ENCODE measurements around the gene LRP3. TPM values are rescaled to one million over a fixed set of nuclear protein-coding genes. Genes with fewer than 3 reads are reported as not detected.

Gene LRP3
- total and polyA plus RNA-seq, 2 of the 13 experiments (the other 11 are each of a cell fraction or from before 2014, with no cell fraction given) = 17.6 to 51.6 TPM

DNA sequence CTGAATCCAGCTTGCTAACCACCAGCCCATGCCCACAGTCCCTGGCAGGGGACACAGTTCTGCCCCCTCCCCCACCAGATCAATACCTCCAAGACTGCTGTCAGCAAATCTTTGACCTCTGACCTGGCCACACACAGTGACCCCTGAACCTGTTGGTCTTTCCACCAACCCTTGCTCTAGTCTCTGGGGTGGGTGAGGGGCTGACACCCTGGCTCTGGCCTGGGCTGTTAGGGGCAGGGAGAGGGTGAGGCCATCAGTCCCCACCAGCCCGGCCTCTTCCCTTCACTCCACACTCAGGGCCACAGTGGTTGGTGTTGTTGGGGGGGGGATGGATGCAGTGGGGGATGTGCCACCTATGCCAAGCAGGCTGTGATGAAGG, 53.3 kb downstream of the LRP3 start (continued):
- TF ChIP-seq, protein P1, sequence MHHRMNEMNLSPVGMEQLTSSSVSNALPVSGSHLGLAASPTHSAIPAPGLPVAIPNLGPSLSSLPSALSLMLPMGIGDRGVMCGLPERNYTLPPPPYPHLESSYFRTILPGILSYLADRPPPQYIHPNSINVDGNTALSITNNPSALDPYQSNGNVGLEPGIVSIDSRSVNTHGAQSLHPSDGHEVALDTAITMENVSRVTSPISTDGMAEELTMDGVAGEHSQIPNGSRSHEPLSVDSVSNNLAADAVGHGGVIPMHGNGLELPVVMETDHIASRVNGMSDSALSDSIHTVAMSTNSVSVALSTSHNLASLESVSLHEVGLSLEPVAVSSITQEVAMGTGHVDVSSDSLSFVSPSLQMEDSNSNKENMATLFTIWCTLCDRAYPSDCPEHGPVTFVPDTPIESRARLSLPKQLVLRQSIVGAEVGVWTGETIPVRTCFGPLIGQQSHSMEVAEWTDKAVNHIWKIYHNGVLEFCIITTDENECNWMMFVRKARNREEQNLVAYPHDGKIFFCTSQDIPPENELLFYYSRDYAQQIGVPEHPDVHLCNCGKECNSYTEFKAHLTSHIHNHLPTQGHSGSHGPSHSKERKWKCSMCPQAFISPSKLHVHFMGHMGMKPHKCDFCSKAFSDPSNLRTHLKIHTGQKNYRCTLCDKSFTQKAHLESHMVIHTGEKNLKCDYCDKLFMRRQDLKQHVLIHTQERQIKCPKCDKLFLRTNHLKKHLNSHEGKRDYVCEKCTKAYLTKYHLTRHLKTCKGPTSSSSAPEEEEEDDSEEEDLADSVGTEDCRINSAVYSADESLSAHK (CRISPR knock-in tag; IDR thresholded peaks at IDR 0.05; ENCODE audit: borderline replicate concordance) = no peak
- TF ChIP-seq ZNF331 (CRISPR knock-in tag; IDR thresholded peaks at IDR 0.05) = no peak; the same call in 1 of the 2 replicates
- peak; percentile 14; the same call in 1 of the 2 replicates for TF ChIP-seq GABPB1 (CRISPR knock-in tag; IDR thresholded peaks at IDR 0.05)
- TF ChIP-seq NR2F1 (CRISPR knock-in tag; IDR thresholded peaks at IDR 0.05) = peak; percentile 73 to 93; a peak in 3 of 4 replicates
- no peak for TF ChIP-seq KDM5B (CRISPR knock-in tag; IDR thresholded peaks at IDR 0.05; ENCODE audit: borderline replicate concordance)
- no peak for TF ChIP-seq SP2 (CRISPR knock-in tag; IDR thresholded peaks at IDR 0.05)
- TF ChIP-seq, protein P2, sequence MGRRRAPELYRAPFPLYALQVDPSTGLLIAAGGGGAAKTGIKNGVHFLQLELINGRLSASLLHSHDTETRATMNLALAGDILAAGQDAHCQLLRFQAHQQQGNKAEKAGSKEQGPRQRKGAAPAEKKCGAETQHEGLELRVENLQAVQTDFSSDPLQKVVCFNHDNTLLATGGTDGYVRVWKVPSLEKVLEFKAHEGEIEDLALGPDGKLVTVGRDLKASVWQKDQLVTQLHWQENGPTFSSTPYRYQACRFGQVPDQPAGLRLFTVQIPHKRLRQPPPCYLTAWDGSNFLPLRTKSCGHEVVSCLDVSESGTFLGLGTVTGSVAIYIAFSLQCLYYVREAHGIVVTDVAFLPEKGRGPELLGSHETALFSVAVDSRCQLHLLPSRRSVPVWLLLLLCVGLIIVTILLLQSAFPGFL (CRISPR knock-in tag; IDR thresholded peaks at IDR 0.05) = no peak
- TF ChIP-seq MAFK (conservative IDR thresholded peaks at IDR 0.05 in 1 of 2, IDR thresholded peaks at IDR 0.05 in 1 of 2; ENCODE audit: low read length in 2 of 2) = peak in 1 of 2 experiments; percentile 25; a peak in 1 of 4 replicates
- TF ChIP-seq, protein P3, sequence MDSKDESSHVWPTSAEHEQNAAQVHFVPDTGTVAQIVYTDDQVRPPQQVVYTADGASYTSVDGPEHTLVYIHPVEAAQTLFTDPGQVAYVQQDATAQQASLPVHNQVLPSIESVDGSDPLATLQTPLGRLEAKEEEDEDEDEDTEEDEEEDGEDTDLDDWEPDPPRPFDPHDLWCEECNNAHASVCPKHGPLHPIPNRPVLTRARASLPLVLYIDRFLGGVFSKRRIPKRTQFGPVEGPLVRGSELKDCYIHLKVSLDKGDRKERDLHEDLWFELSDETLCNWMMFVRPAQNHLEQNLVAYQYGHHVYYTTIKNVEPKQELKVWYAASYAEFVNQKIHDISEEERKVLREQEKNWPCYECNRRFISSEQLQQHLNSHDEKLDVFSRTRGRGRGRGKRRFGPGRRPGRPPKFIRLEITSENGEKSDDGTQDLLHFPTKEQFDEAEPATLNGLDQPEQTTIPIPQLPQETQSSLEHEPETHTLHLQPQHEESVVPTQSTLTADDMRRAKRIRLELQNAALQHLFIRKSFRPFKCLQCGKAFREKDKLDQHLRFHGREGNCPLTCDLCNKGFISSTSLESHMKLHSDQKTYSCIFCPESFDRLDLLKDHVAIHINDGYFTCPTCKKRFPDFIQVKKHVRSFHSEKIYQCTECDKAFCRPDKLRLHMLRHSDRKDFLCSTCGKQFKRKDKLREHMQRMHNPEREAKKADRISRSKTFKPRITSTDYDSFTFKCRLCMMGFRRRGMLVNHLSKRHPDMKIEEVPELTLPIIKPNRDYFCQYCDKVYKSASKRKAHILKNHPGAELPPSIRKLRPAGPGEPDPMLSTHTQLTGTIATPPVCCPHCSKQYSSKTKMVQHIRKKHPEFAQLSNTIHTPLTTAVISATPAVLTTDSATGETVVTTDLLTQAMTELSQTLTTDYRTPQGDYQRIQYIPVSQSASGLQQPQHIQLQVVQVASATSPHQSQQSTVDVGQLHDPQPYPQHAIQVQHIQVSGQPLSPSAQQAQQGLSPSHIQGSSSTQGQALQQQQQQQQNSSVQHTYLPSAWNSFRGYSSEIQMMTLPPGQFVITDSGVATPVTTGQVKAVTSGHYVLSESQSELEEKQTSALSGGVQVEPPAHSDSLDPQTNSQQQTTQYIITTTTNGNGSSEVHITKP (CRISPR knock-in tag; IDR thresholded peaks at IDR 0.05; ENCODE audit: low read depth) = no peak
- no peak for TF ChIP-seq NFE2L2 (IDR thresholded peaks at IDR 0.05; ENCODE audit: low read length)
- TF ChIP-seq, protein P4, sequence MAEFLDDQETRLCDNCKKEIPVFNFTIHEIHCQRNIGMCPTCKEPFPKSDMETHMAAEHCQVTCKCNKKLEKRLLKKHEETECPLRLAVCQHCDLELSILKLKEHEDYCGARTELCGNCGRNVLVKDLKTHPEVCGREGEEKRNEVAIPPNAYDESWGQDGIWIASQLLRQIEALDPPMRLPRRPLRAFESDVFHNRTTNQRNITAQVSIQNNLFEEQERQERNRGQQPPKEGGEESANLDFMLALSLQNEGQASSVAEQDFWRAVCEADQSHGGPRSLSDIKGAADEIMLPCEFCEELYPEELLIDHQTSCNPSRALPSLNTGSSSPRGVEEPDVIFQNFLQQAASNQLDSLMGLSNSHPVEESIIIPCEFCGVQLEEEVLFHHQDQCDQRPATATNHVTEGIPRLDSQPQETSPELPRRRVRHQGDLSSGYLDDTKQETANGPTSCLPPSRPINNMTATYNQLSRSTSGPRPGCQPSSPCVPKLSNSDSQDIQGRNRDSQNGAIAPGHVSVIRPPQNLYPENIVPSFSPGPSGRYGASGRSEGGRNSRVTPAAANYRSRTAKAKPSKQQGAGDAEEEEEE (CRISPR knock-in tag; IDR thresholded peaks at IDR 0.05; ENCODE audit: borderline replicate concordance) = no peak
